ENCODE measurements around the gene ATP2C2.
"Not testable (repeated sequence)": the region's sequence is repeated elsewhere in the genome, so short reads cannot be mapped to it uniquely, and the experiment has no call there.

ATP2C2 gene

DNA sequence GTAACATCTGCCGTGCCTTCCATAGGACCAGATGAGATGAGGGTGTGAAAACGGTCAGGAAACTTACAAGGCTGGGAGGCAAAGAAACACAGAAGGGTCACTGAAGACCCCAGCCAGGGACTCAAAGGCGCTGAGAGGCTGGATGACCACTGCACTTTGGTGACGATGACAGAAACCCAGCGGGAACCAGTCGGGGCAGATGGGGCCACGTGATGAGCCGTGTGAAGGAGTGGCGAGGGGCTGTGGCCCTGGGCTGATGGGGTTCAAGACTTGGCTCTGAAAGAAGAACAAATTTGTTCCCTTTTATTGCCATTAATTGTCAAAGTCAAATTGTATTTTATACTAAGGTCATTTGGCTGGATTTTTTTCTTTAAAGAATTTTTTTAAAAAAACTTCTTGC is 28.6 kb upstream of the ATP2C2 start:
- no peak for DNase-seq (ENCODE audit: low read depth in 3 of 3)

DNA sequence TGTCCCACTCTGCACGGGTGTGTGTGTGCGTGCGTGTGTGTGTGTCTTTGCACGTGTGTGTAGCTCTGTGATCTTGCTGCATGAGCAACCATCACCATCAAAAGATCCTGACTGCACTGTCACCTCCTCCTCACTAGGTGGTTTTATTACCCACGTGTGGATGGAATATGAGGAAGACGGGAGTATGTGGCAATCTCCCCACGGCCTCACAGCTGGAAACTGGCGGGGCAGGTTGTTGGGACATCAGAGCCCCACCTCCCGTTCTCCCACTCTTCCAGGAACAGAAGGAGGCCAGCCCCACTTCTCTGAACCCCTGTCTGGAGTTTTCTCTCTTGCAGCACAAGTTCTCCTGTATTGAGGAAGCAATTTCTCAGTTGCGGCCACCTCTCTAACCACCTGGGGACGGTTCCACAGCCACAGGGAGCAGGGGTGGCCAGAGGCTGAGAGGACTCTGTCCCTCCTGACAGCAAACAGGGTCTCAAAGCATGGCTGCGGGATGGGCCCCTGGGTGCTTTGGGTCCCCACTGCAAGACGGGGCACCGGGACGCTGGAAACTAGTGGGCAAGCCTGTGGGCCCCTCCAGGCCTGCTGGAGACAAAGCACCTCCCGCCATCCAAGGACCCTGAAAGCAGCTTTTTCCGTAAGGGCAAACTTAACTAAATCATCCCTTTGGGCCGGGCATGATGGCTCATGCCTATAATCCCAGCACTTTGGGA is 27.9 kb upstream of the ATP2C2 start:
- no peak for DNase-seq (ENCODE audit: low read depth in 3 of 3)

DNA sequence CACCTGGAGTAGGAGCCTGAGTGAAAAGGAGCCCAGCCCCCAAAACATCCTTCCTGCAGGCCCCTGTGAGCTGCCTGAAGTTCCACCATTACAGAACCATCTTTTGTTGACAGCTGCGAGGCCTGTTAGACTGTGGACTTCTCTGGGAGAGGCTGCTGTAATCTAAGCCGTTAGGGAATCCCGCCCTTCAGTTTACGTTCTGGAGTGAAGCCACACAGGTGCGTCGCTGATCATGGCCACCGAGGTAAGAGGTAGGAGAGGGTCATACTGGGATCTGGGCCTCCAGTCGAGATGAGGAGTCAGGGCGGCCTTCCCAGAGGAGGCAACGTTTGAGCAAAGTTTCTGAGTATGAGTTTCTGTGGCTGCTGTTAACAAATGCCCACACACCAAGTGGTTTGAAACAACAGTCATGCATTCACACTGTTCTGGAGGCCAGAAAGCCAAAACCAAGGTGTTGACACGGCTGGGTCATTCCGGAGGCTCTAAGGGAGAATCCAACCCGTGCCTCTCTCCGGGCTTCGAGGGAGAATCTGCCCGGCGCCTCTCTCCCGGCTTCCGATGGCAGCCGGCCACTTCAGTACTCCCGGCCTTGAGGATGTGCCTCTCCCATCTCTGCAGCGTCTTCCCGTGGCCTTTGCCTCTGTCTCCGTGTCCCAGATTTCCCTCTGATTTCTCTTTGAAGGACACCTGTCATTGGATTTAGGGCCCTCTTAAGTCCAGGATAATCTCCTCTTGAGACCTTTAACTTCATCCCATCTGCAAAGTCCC is 26.6 kb upstream of the ATP2C2 start:
- DNase-seq (ENCODE audit: low read depth in 3 of 3) = no peak

DNA sequence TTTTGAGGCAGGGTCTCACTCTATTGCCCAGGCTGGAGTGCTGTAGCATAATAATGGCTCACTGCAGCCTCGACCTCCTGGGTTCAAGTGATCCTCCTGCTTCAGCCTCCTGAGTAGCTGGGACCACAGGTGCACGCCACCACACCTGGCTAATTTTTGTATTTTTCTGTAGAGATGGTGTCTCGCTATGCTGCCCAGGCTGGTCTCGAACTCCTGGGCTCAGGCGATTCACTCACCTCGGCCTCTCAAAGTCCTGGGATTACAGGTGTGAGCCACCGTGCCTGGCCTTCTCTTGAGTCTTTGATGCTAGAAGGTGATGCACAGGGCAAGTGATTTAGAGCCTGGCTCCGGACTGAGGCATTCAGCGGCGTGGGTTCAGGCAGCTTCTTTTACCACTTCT is 24.5 kb upstream of the ATP2C2 start:
- DNase-seq (ENCODE audit: low read depth in 3 of 3) = not testable (repeated sequence)

DNA sequence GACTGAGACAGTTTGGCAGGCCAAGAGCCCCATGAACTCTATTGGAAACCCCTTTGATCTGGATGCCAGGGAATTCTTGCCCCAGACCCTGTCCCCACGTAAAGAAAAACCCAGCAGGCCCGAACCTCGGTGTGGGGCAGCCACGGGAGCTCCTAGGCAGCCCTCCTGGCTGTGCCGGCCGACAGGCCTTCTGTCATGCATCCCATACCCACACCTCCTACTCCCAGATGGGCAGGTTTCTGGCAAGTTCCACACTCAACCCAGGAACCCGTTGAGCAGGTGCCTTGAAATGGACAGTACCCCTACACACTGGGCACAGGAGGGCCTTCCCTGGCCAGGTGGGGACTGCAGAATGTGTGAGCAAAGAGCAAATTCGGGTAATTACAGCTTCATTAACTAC is 23.6 kb upstream of the ATP2C2 start:
- no peak for DNase-seq (ENCODE audit: low read depth in 3 of 3)

DNA sequence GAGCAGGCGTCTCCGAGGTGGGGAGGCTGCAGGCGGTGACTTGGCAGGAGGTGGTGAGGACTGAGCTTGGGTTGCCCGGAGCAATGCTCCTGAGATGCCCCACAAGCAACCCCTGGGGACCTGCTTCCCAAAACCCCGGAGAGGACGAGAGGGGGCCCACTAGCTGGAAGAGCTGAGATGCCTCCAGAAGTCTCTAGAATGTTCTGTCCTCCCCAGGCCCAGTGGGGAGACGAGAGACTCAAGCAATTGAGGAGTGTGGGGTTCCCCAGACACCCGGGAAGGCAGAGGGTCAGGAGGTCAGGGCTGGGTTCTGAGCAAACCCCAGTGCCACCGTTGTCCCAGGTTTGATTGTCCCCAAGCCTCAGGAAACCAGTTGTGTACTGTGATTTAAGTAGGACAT is 21.2 kb upstream of the ATP2C2 start:
- DNase-seq (ENCODE audit: low read depth in 3 of 3) = no peak

DNA sequence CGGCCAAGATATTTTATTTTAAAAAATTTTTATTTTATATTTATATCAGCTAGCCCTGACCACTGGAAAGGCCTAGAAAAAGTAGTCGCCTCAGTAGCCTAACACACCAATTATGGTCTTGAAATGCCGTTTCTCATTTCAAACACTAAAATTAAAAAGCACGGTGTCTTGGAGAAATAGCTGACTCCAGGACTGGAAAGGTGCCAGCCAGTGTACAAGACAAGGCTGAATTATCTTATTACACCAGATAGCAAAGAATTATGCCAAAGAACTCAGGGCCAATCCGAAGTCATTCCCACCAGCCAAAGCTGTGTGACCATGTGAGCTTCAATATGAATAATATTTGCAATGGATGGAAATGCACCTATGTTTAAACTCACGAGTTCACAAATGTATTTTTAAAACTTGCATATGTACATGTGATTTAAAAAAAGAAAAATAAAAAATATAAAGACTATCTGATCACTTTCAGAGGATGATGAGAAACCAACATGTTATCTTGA is 19.9 kb upstream of the ATP2C2 start:
- DNase-seq (ENCODE audit: low read depth in 3 of 3) = no peak

DNA sequence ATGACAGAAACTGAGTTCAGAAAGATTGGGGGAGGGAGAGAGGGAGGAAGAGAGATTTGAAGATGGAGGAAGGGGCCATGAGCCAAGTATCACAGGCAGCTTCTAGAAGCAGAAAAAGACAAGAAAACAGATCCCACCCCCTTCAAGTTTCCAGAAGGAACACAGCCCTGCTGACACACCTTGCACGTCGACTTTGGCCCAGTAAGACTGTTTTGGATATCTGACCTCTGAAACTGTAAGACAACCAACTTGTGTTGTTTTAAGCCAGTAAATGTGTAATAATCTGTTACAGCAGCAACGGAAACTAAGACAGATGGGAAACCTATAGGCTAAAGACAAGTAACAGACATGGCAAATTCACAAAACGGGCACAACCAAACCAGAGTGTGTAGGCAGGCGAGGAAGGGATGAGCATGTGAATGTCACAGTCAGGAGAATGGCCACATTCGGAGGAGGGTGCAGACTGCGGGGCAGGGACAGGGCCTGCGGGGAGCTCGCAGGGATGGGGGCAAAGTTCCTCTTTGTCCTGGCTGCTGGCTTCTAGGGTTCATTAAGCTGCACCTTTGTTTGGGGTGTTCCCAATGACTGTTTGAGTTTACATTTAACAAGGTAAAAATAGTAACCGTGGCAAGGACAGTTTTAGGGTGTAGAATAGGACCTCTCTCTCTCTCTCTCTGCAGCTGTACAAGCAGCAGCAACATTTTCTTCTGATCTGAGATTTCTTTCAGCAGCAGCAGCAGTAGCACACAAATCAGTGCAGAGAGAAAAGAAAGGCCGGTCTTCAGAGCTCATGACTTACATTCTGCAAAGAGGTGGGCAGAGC is 18.3 kb upstream of the ATP2C2 start:
- no peak for DNase-seq (ENCODE audit: low read depth in 3 of 3)

DNA sequence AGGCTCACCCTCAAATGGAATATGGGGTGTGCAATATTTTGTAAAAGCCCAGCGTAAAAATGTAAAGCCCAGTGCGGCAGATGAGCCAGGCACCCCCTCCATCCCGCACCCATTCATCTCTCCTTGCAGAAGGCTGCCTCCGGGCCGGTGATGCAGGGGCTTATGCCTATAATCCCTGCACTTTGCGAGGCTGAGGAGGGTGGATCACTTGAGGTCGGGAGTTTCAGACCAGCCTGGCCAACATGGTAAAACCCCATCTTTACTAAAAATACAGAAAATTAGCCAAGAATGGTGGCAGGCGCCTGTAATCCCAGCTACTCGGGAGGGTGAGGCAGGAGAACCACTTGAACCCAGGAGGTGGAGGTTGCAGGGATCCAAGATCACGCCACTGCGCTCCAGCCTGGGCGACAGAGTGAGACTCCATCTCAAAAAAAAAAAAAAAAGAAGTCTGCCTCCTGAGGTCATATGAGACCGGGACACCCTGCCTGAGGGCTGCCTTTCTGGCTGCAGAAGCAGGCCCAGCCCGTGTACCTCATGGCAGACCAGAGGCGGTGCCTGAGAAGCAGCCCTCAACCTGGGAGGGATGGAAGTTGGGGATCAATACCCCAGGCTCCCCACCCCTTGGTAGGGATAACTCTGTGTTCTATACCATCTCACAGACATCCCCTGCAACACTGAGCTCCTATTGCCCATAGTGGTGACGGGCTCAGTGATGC is 17.5 kb upstream of the ATP2C2 start:
- no peak for DNase-seq (ENCODE audit: low read depth in 3 of 3)

DNA sequence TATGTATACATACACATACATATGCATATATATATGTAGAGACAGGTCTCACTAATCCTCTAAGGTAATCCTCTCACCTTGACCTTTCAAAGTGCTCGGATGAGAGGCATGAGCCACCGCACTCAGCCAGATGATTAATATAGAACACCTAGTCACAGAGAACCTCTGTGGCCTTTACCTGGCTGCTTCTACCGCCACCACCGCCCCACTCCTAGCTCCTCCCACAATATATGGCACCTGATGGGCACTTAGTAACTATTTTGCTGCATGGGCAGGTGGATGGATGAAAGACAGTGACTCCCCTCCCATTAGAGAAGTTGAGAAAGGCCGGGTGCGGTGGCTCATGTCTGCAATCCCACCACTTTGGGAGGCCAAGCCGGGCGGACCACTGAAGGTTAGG is 16.7 kb upstream of the ATP2C2 start:
- no peak for DNase-seq (ENCODE audit: low read depth in 3 of 3)

DNA sequence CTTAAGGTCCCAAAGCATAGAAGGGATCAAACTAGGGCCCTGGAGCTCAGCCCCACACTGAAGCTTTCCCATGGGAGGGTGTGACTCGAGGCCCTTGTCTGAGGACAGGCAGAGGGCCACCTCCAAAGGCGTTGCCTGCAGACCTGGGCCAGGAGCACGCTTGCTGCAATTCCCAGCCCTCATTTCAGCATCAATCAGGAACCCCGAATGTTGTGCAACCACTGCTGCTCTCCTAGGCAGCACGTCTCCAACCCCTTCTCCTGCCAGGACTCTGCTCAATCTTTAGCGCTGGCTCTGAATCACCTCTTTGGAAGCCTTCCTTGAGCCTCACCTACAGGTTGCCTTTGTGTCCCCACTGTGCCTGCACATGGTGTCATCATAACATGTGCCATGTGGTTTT is 14.0 kb upstream of the ATP2C2 start:
- no peak for DNase-seq (ENCODE audit: low read depth in 3 of 3)

DNA sequence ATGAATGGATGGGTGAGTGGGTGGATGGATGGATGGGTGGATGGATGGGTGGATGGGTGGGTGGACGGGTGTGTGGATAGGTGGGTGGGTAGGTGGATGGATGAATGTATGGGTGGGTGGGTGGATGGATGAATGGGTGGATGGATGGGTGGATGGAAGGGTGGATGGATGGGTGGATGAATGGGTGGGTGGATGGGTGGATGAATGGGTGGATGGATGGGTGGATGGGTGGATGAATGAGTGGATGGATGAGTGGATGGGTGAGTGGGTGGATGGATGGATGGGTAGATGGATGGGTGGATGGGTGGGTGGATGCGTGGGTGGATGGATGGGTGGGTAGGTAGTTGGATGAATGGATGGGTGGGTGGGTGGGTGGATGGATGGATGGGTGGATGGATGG is 13.2 kb upstream of the ATP2C2 start:
- no peak for DNase-seq (ENCODE audit: low read depth in 3 of 3)

DNA sequence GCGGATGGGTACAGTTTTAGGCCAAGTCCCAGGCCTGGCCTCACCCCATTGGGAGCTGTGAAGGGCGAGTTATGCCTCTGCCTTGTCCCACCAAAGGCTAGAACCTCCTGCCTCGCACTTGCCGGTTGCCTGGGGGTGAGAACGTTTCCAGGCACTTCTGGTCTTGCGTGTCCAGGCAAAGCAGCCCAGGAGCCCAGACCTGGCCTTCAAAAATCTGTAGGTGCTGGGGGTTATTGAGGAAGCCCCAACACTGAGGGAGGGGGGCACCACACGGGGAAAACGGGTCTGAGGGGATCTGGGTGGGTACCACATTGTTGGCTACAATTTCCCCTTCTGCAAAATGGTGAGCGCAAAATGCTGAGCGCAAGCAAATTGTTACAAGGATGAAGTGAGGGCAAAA is 12.2 kb upstream of the ATP2C2 start:
- no peak for DNase-seq (ENCODE audit: low read depth in 3 of 3)

DNA sequence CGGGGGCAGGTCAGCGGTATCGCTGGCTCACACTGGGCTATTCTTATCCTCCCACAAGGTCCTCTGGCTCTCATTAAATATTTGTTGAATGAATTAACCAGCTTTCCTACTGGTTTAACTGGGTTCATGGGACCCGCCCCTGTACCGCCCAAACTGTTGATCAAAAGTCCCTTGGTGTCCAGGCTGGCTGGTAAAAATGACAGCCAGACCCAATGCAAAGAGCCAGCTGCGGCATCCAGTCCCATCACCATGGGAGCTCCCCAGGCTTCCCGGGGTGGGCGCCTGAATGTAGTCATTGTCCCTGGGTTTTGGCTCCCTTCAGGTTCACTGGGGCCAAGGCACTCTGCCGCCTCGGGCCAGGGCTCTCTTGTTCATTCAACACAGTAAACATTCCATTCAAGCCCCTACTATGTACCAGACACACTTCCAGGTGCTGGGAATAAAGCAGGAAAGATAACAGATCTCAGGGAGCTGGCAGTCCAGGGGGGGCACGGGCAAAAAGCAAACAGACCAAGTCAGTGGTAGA is 11.7 kb upstream of the ATP2C2 start:
- DNase-seq (ENCODE audit: low read depth in 3 of 3) = no peak

DNA sequence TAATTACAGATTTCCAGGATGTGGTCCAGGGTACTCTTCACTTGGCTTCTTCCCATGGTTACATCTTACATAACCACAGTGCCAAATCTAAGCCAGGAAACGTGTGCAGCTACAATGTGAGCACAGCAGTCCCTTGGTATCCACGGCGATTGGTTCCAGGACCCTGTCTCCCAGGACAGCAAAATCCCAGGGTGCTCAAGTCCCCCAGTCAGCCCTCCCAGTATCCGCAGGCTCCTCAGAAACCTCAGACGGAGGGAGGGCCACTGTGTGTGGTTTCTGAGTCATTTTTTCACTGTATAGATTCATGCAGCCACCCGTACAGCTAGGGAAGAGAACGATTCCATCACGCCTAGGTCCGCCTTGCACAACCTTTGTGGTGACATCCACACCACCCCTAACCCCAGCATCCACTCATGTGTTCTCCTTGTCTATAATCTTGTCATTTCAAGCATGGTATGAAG is 11.1 kb upstream of the ATP2C2 start:
- DNase-seq (ENCODE audit: low read depth in 3 of 3) = peak; percentile 11 to 29 (median 17)

DNA sequence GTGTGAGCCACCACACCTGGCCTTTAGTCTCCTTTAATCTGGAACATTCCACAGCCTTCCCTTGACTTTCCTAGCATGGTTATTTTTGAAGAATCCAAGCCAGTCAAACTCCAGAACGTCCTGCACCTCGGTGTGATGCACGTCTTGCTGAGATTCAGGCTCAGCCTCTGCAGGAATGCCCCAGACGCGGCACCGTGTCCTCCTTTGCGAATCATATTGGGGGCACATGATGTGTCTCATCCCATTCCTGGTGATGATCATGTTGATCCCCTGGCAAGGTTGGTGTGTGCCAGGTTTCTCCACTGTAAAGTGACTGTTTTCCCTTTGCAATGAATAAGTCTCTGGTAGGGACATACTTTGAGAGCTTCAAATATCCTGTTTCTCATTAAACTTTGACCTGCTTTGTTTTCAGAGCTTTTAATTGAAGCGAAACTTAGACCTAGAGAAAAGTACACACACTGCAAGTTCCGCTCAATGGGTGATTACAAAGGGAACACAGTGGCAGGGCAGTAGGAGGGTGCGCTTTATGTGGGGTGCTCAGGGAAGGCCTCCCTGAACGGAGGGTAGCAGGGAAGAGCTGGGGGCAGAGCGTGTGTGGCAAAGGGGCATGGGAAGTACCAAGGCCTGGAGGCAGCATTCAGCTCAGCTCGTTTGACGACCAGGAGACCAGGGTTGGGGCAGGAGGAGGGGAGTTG is 9.6 kb upstream of the ATP2C2 start:
- no peak for DNase-seq (ENCODE audit: low read depth in 3 of 3)

DNA sequence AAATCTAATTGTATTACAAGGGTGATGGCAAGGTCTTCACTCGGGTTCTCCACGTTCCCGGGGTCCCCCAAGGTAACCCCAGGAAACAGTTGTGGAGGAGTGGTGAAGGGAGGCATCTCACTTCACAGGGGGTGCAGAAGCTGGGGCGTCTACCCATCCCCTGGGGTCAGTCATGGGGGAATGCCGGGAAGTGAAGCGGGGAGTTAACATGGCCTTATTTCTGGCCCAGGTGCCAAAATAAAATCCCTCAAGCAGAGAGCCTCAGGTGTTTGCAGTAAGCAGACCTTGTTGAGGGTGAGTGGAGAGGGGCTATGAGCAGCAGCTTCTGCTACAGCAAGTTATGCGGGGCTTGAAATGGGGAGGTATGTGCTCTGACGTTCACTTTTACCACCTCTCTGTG is 9.0 kb upstream of the ATP2C2 start:
- DNase-seq (ENCODE audit: low read depth in 3 of 3) = no peak

DNA sequence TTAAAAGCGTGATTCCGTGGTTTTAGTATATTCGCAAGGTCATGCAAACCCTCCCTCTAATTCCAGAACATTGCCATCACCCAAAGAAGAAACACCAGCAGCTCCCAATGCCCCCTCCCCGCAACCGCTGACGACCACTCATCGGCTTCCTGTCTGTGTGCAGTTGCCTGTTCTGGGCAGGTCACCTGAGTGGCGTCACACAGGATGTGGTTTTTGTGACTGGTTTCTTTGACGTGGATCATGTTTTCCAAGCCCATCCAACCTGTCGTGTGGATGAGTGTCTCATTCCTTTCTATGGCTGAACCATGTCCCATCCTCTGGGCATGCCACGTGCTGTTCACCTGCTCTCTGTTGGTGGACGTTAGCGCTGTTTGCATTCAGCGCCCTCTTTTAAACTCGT is 8.2 kb upstream of the ATP2C2 start:
- peak in 2 of 3 donors; percentile 40 to 41 for DNase-seq (ENCODE audit: low read depth in 3 of 3)

DNA sequence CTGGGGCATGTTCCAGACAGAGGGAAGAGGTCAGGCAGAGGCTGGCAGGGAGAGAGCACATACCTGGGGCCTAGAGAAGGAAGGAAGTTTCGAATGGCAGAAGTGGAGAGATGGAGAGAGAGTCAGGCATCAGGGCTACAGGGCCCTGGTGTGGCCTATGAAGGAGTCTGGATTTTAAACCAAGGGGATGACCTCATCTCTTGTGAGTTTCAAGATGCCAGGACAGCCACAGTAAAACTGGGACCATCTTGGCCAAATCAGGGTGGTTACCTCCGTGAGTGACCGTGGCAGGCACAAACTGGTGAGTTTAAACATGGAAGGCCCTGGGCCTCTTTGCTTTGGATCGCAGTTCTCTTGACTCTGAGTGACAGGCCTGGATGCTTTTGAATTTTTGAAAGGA is 7.6 kb upstream of the ATP2C2 start:
- no peak for DNase-seq (ENCODE audit: low read depth in 3 of 3)

DNA sequence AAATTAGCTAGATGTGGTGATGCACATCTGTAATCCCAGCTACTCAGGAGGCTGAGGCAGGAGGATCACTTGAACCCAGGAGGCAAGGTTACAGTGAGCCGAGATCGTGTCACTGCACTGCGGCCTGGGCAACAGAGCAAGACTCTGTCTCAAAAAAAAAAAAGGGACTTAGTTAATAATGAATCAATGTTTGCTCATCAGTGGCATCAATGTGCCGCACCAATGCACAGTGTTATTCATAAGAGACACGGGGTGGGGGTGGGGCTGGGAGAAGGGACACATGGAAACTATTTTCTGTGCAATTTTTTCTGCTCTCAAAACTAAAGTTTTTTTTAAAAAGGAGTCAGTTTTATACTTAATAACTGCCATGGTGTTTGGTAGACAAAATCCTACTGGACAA is 6.8 kb upstream of the ATP2C2 start:
- no peak for DNase-seq (ENCODE audit: low read depth in 3 of 3)

DNA sequence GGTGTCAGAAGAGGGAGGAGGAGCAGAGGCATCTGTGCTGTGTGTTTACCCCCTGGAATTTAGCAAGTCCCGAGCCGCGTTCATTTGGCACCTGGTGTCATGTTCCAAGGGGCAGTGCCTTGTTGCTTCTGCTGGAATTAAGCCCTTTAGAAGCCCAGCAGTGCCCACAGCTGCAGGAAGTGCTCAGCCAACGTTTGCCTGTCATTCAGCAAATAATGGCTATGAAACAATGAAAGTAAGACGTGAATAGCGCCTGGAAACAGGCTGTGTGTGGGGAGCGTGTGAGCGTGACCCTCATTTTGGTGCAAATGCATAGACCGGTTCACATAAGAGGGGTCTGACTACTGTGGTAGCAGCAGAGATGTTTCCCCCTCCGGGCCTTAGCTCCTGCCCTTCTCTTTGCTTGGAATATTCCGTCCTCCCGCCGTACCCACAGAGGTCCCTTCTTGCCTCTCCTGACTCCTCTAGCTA is 5.8 kb upstream of the ATP2C2 start:
- no peak for DNase-seq (ENCODE audit: low read depth in 3 of 3)
